NCI-H146 treated with DMSO at 0.1 percent for 48 hours (cell line): Measurements from ENCODE around the gene CEP131.

ENCODE experiments used
- DNase-seq: peaks from one replicate; lab custom pipeline; 2025; ENCODE audit not compliant: unreplicated experiment; lab: John Stamatoyannopoulos, UW

CEP131 gene

GRCh38 chr17:81222906-81223761 lies at the start of gene CEP131:
Gene CEP131 (minus strand): TSS chr17:81222965. CDS start chr17:81220056, 2,909 bp downstream.
- DNase-seq: peak; percentile 92

DNA sequence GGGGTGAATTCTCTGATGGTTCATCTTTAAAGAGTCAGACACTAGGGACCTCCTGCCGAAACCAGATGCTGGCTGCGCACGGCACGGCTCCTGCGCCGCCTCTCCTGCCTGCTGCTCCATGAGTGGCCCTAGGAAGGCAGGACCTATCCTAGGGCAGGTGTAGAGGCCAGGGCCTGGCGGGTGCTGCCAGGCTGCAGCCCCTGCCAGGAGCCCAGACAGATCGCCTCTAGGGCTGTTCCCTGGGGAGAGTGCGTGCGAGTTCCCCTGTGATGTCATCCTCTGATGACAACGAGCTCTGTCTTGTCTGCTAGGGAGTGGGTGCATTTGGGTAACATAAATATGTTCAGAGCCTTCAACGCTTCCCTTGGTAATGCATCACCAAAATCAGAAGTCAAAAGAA lies 48.5 kb upstream of the CEP131 start:
- no peak for DNase-seq

GRCh38 chr17:81270279-81270678 lies 47.5 kb upstream of the CEP131 start:
- DNase-seq: no peak

DNA sequence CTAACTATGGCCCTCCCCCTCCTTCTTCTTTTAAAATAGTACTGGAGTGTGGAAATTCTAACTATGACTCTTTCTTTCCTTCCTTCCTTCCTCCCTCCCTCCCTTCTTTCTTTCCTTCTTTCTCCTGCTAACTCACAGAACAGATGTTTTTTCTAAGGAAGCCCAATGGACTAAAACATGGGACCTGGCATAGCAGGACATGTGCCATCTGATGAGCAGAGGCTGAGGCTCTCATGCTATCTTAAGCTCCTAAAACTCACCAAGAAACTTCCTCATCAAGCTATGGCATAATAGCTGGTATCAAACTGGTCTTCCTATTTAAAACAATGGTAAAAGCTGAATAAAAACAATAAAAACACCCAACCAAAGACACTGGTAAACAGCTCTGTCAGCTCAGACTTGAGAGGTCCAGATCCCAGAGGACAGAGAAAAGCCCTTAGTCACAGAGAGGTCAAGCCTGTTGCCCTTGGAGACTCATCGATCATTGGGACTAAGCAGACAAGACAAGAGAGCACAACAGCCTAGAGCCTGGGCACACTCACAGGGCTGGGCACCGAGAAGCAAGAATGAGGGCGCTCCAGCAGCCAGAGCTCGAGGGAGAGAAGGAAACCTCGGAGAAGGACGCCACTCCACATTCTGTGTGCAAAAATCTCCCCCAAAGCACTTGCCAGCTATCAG lies 44.8 kb upstream of the CEP131 start:
- DNase-seq: no peak

DNA sequence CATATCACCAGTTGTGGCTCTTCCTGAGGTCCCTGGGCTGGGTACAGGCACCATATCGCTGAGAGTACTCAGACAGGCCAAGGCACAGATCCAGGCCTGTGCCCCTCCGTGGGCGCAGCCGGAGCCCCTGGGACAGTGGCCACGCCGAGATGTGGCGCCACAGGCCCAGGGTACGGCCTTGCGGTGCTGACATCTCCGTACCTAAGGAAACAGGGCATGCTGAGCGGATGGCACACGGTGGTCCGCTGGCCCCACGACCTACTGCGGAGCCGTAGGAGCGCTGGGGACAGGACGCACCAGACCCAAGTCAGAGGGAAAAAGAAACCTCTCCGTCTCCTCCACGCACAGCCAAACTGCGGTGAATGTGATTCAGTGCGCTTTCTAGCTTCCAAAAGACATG lies 42.8 kb upstream of the CEP131 start:
- DNase-seq: no peak

DNA sequence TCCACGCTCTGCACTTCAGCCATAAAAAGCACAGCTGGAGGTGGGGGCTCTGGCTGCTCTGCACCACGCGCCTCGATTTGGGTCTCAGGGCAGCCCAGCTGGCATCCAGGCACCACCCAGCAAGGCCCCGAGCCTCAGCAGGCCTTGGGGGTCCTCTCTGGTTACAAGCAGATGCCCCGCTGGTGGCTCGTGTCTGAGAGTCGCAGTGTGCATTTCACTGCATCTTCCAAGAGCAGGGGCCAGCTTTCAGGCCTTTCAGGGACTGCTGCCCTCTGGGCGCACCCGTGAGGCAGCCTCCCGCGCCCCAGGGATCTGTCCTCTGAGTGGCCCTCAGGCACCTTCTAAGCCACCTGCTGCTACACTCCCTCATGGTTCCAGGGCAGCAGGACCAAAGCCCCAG lies 41.9 kb upstream of the CEP131 start:
- no peak for DNase-seq

DNA sequence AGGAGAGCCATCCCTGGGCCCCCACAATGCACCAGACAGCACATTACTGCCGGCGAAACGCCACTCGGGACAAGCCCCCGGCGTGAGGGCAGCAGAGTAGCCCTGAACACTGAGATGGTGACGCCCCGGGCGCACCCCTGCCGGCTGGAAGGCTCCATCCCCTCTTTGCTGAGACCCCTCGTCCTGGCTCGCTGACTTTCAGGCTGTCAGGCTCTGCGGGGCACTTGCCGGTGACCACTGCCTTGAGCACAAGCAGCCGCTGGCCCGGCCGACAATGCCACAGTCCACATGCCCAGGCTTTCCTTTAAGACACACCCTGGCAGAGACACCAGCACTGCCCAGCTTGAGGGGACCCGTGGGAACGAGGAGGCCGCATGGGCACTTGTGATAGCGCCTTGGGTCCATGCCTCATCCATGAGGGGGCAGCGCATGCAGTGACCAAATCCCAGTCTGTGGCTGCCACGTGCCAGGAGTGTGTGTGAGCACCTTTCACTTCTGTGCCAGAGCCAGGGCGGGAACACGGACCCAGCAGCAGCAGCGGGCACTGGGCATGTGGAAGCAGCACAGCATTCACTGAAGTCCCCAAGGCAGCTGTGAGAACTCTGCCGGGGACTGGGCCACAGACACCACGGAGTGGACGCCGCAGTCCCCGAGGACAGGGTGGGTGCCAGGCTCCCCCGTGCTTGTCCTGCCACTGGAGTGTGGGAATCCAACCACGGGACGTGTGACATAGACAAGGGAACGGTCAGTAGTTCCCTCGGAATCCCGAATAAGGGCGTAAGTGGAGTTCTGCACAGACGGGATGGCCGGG lies 40.8 kb upstream of the CEP131 start:
- DNase-seq: no peak

DNA sequence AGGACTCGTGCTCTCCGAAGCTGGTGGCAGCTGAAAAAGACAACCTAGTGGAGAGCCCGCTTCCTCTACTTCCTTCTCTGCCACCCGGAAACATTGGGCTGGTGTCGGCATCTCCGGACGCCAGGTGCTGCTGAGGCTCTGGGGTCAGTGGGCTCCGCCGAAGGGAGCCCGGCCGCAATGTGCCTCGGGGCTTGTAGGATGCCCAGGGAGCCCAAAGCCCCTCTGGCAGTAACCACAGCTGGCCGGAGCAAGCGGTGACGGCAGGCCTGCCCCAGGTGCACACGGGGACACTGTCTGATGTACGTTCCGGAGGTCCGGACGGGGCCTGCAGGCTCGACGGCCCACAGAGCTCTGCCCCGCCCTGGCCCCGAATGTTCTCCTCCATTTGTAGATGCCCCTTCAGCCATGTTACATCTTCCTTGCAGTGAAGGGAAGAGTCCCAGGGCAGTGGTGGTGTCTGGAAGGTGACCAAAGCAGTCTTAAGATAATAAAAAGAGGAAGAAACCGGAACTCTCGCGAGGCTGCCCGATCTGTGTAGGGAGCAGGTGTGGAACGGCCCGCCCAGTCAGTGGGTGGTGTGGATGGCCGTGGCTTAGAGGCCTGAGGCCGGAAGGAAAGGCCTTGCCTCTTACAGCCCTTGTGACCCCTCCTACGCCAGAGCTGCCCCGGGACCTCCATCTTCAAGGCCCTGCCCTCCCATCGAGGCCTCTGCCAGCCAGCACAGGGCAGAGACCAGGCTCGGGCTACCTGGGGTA lies 39.0 kb upstream of the CEP131 start:
- no peak for DNase-seq

DNA sequence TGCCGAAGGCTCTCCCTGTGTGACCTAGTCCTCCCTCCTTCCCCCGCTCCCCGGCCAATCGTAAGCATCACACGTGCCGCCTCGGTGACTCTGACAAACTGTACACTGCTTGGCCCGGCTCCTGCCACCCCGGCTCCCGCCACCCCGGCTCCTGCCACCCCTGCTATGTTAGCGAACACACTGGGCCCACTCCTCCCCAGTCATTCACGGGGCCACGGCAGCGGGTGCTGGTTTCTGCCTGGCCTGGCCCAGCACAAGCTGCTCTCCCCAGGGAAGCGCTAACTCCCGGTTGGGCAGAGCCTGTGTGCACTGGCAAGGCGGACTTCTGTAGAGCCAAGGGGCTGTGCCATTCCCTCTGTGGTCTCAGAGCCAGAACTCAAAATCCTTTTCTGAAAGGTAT lies 38.3 kb upstream of the CEP131 start:
- DNase-seq: no peak

DNA sequence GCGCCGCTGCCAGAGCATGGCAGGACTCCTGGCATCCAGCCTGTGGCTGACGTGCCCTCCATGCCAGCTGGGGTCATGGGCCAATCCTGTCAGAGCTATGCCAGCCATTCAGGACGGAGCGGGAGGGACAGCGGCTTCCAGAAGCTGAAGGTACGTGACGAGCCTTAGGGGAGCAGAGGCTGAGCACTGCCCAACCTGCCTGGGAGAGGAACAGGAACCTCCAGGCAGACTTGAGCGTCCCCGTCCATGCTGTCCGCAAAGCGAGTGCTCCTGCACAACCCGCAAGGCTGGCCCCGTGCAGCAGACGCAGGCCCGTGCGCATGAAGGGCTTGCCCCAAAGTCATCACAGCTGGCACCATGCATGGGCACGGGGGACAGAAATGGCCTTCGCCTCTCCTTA lies 37.9 kb upstream of the CEP131 start:
- no peak for DNase-seq

GRCh38 chr17:81260171-81260570 lies 37.4 kb upstream of the CEP131 start:
- DNase-seq: no peak

GRCh38 chr17:81259058-81259605 lies 36.4 kb upstream of the CEP131 start:
- no peak for DNase-seq

DNA sequence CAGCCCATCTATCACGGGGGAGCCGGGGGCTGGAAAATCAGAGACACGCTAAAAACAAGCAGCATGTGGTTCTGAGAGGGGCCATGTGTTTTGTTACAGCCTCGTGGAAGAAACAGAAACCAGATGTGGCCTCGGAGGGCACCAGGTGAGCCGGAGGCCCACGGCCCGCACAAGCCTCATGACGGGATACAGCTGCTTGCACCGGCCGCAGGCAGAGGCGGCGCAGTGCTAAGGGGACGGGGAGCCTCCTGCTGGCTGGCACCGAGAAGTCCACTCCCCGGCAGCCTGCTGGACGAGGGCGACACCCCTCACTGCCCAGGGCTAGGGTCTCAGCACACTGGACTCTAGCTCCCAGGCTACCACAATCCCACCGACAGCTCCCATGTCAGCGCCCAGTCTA lies 35.5 kb upstream of the CEP131 start:
- DNase-seq: no peak

DNA sequence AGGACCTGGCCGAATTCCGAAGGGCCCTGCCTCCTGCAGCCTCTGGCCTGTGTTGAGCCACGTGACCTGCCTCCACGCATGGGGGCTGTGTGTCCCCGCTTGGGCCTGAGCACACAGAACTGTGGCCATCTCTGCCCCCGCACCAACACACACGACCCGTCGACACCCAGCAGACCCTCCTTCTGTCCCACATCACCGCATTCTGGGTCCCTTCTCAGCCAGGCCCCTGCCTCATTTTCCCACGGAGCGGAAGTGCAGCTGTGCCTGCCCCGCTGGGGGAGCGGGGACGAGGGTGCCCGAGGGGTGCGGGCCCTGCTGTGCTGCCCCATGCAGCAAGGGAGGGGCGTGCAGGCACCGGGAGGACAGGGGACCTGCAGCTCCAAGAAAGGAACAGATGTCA lies 34.8 kb upstream of the CEP131 start:
- DNase-seq: no peak

- no peak for DNase-seq
These were observed 33.9 kb upstream of the CEP131 start for GRCh38 chr17:81256616-81257015.

DNA sequence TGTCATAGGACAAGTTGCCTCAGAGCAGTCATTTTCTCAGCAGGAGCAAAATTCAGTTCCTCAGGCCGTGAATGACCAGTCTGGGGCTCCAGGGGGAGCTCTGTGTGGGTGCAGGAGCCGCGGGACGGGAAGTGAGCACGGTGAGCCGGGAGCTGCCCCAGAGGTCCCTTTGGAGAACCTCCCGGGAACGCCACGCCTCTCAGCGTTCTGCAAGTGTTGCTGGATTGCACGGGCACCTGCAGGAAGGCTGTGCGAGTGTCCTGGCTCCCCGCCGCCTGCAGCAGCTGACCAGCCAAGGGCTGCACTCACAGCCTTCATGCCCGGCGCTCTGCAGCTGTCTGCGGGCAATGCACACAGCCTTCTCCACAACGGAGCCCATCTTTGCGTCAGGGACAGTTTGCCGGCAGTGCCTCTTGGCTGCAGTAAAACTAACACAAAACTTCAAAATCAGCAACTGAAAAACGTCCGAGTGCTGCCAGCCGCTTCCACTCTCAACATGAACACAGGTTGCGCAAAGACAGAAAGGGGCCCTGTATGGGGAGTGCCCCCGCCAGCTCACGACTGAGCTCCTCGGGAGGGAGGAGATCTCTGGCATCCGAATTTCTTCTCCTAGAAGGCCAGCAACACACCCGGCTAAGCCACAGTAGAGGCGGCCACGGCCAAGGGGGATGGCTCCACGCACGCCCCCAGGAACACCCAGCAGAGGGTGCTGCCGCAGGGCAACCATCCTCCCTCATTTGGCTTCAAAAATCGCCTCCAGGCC lies 32.4 kb upstream of the CEP131 start:
- DNase-seq: peak; percentile 97

- DNase-seq: peak; percentile 20
These were observed 30.8 kb upstream of the CEP131 start for GRCh38 chr17:81253358-81254131.

DNA sequence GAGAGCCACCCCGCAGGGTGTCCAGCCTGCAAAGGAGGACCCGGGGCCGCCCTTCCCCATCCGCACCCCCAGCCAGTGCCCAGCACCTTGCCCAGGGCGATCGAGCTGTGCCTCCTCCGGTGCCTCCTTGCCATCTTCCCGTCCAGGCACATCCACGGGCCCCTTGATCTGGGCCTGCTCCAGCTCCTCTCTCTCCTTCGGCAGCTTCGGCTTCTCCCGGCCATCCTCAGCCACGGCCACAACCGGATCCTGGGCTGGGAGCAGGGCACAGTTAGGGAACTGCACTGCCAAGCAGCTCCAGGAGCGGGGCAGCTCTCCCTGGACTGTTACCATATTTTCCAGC lies 30.2 kb upstream of the CEP131 start:
- no peak for DNase-seq

DNA sequence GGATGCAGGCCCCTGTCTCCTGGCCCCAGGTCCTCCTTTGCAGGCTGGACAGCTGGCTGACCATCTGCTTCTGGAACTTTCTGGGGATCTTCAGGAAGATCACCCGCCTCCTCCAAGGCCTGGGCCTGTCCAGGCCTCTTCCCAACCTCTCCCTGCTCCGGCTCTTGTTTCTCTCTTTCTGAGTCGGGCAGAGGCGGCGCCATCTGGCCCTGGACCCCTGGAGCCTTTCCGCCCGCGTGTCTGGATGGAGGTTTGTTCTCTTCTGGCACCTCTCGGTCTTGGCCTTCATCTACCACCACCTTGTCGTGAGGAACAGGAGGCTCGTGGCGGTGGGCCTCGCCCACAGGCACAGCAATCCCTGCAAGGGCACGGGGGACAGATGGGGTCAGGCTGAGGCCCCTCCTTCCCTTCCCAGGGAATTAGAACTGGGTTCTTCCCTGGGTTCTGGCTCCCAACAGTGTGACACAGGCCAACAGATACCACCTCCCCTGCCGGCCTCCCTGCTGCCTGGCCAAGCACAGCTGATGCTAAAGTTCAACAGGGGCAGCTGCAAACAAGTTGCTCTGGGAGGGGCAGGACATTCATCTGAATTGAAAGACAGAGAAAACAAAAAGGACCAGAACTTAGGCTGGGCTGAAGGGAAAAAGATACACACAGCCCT lies 29.7 kb upstream of the CEP131 start:
- DNase-seq: no peak
